Mesothelial cell of epicardium (in vitro differentiated cells): ENCODE data around the gene MRPL37. TPM values are rescaled to one million over a fixed set of nuclear protein-coding genes. Genes with fewer than 3 reads are reported as not detected.
A peak's percentile ranks its signal among the peaks of the same experiment; 100 is the strongest.

Experiments
- DNase-seq, 2 experiments: peaks; one replicate each; pipeline ENCODE4 v3.0.0; 2021; ENCODE audit warnings: low spot score in 2 of 2; ENCODE audit not compliant: unreplicated experiment in 2 of 2
- H3K27ac Mint-ChIP-seq: 2 replicates; pipeline ENCODE4 v1.8.0; 2021; ENCODE audit warnings: mixed read lengths
- H3K27me3 Mint-ChIP-seq: 2 replicates; pipeline ENCODE4 v1.8.0; 2021; ENCODE audit warnings: low read depth, mixed read lengths
- H3K36me3 Mint-ChIP-seq: 2 replicates; pipeline ENCODE4 v1.8.0; 2021; ENCODE audit warnings: mixed read lengths
- H3K4me1 Mint-ChIP-seq: 2 replicates; pipeline ENCODE4 v1.8.0; 2021; ENCODE audit warnings: mixed read lengths
- H3K4me3 Mint-ChIP-seq: 2 replicates; pipeline ENCODE4 v1.8.0; 2021; ENCODE audit warnings: mild to moderate bottlenecking, moderate library complexity, mixed read lengths
- H3K9me3 Mint-ChIP-seq: 2 replicates; pipeline ENCODE4 v1.8.0; 2021; ENCODE audit warnings: mixed read lengths
- total RNA-seq: library from RNA; stranded (reverse); gene quantifications from 3 replicates; pipeline ENCODE4 v1.2.1, GENCODE V29; 2021
- TF ChIP-seq, protein P1 (sequence below): fragments of 200-600 bp; sonication (generic); IDR thresholded peaks from one replicate; pipeline ENCODE4 v1.5.0; 2021; ENCODE audit warnings: antibody characterized with exemption; ENCODE audit not compliant: unreplicated experiment

MRPL37 gene
- total RNA-seq, result 54.9 to 57.6 TPM (median 56.9 TPM) in 3 replicates

DNA sequence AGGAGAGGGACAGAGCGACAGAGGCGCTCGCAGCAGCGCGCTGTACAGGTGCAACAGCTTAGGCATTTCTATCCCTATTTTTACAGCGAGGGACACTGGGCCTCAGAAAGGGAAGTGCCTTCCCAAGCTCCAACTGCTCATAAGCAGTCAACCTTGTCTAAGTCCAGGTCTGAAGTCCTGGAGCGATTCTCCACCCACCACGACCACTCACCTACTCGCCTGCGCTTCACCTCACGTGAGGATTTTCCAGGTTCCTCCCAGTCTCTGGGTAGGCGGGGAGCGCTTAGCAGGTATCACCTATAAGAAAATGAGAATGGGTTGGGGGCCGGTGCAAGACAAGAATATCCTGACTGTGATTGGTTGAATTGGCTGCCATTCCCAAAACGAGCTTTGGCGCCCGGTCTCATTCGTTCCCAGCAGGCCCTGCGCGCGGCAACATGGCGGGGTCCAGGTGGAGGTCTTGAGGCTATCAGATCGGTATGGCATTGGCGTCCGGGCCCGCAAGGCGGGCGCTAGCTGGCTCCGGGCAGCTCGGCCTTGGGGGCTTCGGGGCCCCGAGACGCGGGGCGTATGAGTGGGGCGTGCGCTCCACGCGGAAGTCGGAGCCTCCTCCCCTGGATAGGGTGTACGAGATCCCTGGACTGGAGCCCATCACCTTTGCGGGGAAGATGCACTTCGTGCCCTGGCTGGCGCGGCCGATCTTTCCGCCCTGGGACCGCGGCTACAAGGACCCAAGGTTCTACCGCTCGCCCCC, at the start of gene MRPL37, which contains the start of gene CYB5RL:
MRPL37 (plus strand) TSS at position 403 of the 754 bp plus-strand sequence; CDS start at position 480, 77 bp downstream.
CYB5RL (minus strand) TSS at position 266 of the 754 bp plus-strand sequence. CDS start 4,414 bp downstream, outside the sequence.
- H3K4me3 Mint-ChIP-seq, result peak within 1 kb of the TSS; percentile 89
- peaks cover 4% of the 10 kb centered on the region for H3K36me3 Mint-ChIP-seq
- no peaks in the 10 kb centered on the region for H3K27me3 Mint-ChIP-seq
- H3K27ac Mint-ChIP-seq, result peak within 1 kb of the TSS; percentile 92
- DNase-seq, result peak; percentile 80 to 89
- peaks cover 25% of the 10 kb centered on the region for H3K4me1 Mint-ChIP-seq
- TF ChIP-seq, protein P1, sequence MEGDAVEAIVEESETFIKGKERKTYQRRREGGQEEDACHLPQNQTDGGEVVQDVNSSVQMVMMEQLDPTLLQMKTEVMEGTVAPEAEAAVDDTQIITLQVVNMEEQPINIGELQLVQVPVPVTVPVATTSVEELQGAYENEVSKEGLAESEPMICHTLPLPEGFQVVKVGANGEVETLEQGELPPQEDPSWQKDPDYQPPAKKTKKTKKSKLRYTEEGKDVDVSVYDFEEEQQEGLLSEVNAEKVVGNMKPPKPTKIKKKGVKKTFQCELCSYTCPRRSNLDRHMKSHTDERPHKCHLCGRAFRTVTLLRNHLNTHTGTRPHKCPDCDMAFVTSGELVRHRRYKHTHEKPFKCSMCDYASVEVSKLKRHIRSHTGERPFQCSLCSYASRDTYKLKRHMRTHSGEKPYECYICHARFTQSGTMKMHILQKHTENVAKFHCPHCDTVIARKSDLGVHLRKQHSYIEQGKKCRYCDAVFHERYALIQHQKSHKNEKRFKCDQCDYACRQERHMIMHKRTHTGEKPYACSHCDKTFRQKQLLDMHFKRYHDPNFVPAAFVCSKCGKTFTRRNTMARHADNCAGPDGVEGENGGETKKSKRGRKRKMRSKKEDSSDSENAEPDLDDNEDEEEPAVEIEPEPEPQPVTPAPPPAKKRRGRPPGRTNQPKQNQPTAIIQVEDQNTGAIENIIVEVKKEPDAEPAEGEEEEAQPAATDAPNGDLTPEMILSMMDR, result no peak
- H3K9me3 Mint-ChIP-seq, result no peaks in the 10 kb centered on the region

DNA sequence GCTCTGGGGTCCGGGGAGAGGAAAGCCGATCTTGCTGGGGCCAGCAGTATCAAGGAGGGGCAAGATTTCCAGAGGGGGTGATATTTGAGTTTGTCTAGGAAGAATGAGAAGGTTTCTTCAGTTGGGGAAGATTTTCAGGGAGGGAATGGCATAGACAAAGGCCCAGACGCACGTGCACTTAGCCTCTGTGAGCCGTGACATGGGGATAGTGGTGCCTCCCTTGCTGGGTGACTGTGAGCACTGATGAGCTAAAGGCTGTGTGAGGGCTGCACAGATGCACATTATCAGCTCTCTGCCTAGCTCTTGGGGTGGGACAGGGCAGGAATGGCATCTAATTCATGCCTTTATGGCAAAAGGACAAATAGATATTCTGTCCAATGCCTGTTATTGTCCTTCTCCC, 49.0 kb upstream of the MRPL37 start:
- DNase-seq, result no peak
- Mint-ChIP-seq H3K4me1 (peaks cover 7% of the 10 kb centered on the region), H3K27ac (no peak overlapping the region), H3K4me3 (no peak overlapping the region), H3K36me3 (no peaks in the 10 kb centered on the region), H3K27me3 (peaks cover 2% of the 10 kb centered on the region), H3K9me3 (no peaks in the 10 kb centered on the region)
- TF ChIP-seq, protein P1, result no peak

DNA sequence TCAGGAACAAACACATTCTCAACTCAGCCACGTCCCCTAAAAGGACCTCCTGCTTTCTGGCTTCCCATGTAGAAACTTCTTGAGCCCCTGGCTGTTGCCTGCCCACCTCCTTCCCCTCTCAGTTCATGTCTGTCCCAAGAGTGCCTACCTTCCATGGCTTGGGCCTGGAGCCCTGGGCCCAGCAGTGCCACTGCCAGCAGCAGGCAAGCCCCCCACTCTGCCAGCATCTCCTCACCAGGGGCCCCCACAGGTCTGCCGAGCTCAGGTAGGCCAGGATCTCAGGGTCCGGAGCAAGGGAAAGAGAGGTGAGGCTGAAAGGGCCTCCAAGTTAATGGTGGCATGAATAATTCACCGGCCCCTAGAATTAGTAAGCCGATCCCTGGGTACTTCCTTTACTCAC, 47.3 kb upstream of the MRPL37 start, which contains the start of gene CDCP2:
CDCP2 (minus strand) TSS at position 305 of the 400 bp plus-strand sequence; CDS start at position 227, 78 bp downstream.
- H3K27me3 Mint-ChIP-seq, result peaks cover 2% of the 10 kb centered on the region
- no peaks in the 10 kb centered on the region for H3K36me3 Mint-ChIP-seq
- no peak for DNase-seq
- H3K27ac Mint-ChIP-seq, result no peak within 1 kb of the TSS
- no peaks in the 10 kb centered on the region for H3K9me3 Mint-ChIP-seq
- TF ChIP-seq, protein P1, result no peak
- H3K4me3 Mint-ChIP-seq, result no peak within 1 kb of the TSS
- peaks cover 7% of the 10 kb centered on the region for H3K4me1 Mint-ChIP-seq

DNA sequence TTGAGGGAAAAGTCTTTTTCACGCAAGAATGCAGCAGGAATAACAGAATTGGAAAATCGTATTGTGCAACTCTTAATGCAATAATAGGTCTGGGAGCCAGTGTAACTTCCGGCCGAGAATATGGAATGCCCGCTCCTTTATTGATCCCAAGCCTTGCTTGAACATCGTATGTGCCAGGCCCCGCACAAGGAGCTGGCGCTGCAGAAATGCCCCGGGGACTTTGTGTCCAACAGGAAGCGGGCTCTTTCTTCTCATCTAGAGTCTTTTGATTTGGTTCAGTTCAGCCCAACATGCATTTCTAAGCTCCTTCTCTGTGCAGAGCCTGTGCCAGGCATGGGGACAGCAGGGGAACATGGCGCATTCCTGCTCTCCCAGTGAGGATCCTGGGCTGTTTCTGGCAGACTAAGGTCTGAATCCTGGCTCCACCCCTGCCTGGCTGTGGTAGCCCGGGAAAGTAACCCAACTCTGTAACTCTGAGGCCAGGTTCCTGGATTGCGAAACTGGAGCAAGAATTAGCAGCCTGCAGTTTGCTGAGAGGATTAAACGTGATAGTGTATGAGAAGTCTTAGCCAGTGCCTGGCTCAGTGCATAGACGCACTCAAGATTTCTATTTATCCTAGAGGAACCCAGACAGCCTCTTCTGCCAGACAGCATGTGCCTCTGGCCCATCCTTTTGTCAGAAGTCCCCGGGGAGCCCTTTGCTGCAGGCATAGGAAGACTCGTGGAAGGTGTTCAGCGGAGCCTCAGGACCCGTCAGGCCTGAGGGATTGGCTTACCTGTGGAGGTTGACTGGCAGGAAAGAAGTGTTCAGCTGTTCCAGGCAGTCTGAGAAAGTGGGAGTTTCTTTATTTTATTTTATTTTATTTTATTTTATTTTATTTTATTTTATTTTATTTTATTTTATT, 46.2 kb upstream of the MRPL37 start:
- TF ChIP-seq, protein P1, result no peak
- Mint-ChIP-seq H3K27ac (no peak overlapping the region), H3K9me3 (no peaks in the 10 kb centered on the region), H3K36me3 (no peaks in the 10 kb centered on the region), H3K27me3 (peaks cover 2% of the 10 kb centered on the region), H3K4me3 (no peak overlapping the region), H3K4me1 (peaks cover 7% of the 10 kb centered on the region)
- no peak for DNase-seq

DNA sequence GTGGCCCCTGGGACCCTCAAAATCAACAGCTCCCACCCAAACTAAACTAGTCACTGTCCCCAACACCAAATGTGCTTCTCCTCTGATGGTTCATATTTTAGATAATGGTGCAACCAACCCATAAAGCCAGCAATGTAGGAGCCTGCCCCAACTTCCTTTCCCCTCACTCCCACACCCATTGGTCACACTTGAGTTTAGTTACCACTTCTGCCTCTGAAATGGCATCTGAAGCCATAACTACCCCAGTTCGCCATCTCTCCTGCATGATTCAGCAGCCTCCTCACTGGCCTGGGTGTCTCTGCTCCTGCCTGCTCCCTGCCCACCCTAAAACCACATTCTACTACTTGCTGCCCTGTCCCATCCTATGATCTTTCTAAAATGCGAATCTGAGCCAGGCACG, 43.8 kb upstream of the MRPL37 start:
- Mint-ChIP-seq H3K9me3 (no peaks in the 10 kb centered on the region), H3K27ac (no peak overlapping the region), H3K4me3 (no peak overlapping the region), H3K4me1 (peaks cover 7% of the 10 kb centered on the region), H3K27me3 (peaks cover 2% of the 10 kb centered on the region), H3K36me3 (no peaks in the 10 kb centered on the region)
- TF ChIP-seq, protein P1, result no peak
- no peak for DNase-seq
